Pancreas (tissue), 10 donors: ENCODE measurements around the gene CKS2. TPM values are rescaled to one million over a fixed set of nuclear protein-coding genes. Genes with fewer than 3 reads are reported as not detected.

Experiments used
- ATAC-seq, 4 donors: fragments of 200-7000 bp; cut with Tn5 transposase; one replicate each; pipeline versions ENCODE4 v1.8.0 to v1.9.1; 2020; ENCODE audit warnings: mild to moderate bottlenecking in 4 of 4, moderate library complexity in 4 of 4
- DNase-seq, 6 donors: peaks; one replicate each; pipeline ENCODE4 v3.0.0-alpha.2; 2020
- FAIRE-seq: peaks from 2 replicates; lab custom pipeline; 2012; peaks lifted over from hg19 to GRCh38; lab: Jason Lieb, UNC
- H3K27ac ChIP-seq, 4 donors: fragments of 200-600 bp; sonication (generic); 1 replicate in 3 of 4; 2 replicates in 1 of 4; pipeline versions ENCODE4 v1.5.0 to v1.8.0; 2020
- H3K27me3 ChIP-seq, 4 donors: fragments of 200-600 bp; one replicate each; pipeline ENCODE4 v1.8.0; 2021
- H3K36me3 ChIP-seq, 3 donors: fragments of 200-600 bp; sonication (generic) in 1 of 3; one replicate each; pipeline versions ENCODE4 v1.5.0 to v1.8.0; 2020 to 2021
- H3K4me1 ChIP-seq, 3 donors: fragments of 200-600 bp; one replicate each; pipeline ENCODE4 v1.8.0; 2021
- H3K4me3 ChIP-seq, 4 donors: fragments of 200-600 bp; sonication (generic) in 2 of 4; one replicate each; pipeline versions ENCODE4 v1.5.0 to v1.8.0; 2020 to 2021
- H3K9me3 ChIP-seq, 4 donors: fragments of 200-600 bp; one replicate each; pipeline ENCODE4 v1.8.0; 2021
- WGBS, 2 donors: extraction: QIAGEN DNeasy Blood & Tissue Kit; methylation state at CpG; one replicate each; pipeline ENCODE4 v1.1.7; 2013; 5-methylcytosine and 5-hydroxymethylcytosine counted together
- intact Hi-C, 3 donors: fragments of 100-400 bp; cut with DNase I; formaldehyde crosslinking; loops; one replicate each; pipeline versions ENCODE4 v1.11.1 to v1.14.2; 2022
- polyA plus RNA-seq, 2 donors: library from polyadenylated mRNA; stranded (reverse); fragments of 200-250 nt; gene quantifications; one replicate each; pipeline ENCODE4 v1.2.3, GENCODE V29; 2013
- total RNA-seq, 6 donors: library from RNA; stranded (reverse); fragmentation: NEBNext Ultra II Directional in 4 of 6; extraction: Animal tissue kit (Norgen Biotek cat#: 25700) in 4 of 6; gene quantifications; one replicate each; pipeline versions ENCODE4 v1.2.1 to v1.2.4, GENCODE V29; 2021 to 2023
- TF ChIP-seq, protein P1 (sequence below), 4 donors: fragments of 200-600 bp; sonication (generic) in 3 of 4; IDR thresholded peaks; one replicate each; pipeline versions ENCODE4 v1.5.0 to v1.8.0; 2021; ENCODE audit warnings: antibody characterized with exemption in 4 of 4
- donor health status: healthy with polysubstance abuse.
- donor health status: DM: no; HTN: no; CAD: no; lungs with moderate emphysema.
- donor health status: DM: no; HTN: no; CAD: no.
- donor health status: control.
- donor health status: control.
- donor health status: Bipolar disorder and iron deficiency.
- donor health status: DM: yes; HTN: yes; CAD: no.
- donor health status: DM: no; HTN: no; CAD: no.
- donor health status: DM: no; HTN: no; CAD: no.
- donor health status: DM: yes; HTN: yes; CAD: no.

Gene CKS2
- total and polyA plus RNA-seq, 8 donors = 0.83 to 4.1 (median 3.0) TPM

- H3K4me3 ChIP-seq = no peak overlapping the region
- H3K36me3 ChIP-seq = no peaks in the 10 kb centered on the region
- no peak for ATAC-seq
- H3K4me1 ChIP-seq = no peaks in the 10 kb centered on the region
- FAIRE-seq = no peak
- 83 to 91% methylated on average over 7 of the region's 7 CpGs for WGBS, 2 donors
- no peak overlapping the region for H3K27ac ChIP-seq
- no peaks in the 10 kb centered on the region for H3K27me3 ChIP-seq
- intact Hi-C loops = no loop called here
- no peaks in the 10 kb centered on the region for H3K9me3 ChIP-seq
- no peak for DNase-seq
- TF ChIP-seq, protein P1, sequence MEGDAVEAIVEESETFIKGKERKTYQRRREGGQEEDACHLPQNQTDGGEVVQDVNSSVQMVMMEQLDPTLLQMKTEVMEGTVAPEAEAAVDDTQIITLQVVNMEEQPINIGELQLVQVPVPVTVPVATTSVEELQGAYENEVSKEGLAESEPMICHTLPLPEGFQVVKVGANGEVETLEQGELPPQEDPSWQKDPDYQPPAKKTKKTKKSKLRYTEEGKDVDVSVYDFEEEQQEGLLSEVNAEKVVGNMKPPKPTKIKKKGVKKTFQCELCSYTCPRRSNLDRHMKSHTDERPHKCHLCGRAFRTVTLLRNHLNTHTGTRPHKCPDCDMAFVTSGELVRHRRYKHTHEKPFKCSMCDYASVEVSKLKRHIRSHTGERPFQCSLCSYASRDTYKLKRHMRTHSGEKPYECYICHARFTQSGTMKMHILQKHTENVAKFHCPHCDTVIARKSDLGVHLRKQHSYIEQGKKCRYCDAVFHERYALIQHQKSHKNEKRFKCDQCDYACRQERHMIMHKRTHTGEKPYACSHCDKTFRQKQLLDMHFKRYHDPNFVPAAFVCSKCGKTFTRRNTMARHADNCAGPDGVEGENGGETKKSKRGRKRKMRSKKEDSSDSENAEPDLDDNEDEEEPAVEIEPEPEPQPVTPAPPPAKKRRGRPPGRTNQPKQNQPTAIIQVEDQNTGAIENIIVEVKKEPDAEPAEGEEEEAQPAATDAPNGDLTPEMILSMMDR (IDR thresholded peaks at IDR 0.05) = no peak
Measured at GRCh38 chr9:89304020-89304833, 6.8 kb upstream of the CKS2 start.

- Histone ChIP-seq H3K27ac (no peak overlapping the region), H3K4me3 (no peak overlapping the region), H3K27me3 (no peaks in the 10 kb centered on the region), H3K9me3 (no peaks in the 10 kb centered on the region), H3K36me3 (no peaks in the 10 kb centered on the region), H3K4me1 (peaks cover 0 to 5% (median 3%) of the 10 kb centered on the region in 3 donors)
- DNase-seq (no peak), ATAC-seq (no peak), FAIRE-seq (no peak)
- 90 to 96% methylated on average over 2 of the region's 2 CpGs for WGBS, 2 donors
- intact Hi-C loops = no loop called here
- TF ChIP-seq, protein P1 (IDR thresholded peaks at IDR 0.05) = no peak
Measured at GRCh38 chr9:89304834-89305188, 6.2 kb upstream of the CKS2 start.

DNA sequence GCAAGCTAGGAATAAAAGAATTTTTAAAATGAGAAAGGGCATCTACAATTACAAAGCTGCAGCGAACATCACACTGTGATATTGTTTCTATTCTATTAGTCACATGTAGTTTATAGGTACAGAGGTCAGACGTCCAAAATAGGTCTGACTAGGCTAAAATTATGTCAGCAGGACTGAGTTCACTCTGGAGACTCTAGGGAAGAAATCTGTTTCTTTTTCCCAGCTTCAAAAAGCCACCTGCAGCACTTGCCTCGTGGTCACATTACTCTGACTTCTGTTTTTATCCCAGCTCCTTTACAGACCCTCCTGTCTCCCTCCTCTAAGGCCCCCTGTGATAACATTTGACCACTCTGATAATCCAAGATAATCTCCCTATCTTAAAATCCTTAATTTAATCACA is 5.1 kb upstream of the CKS2 start:
- Histone ChIP-seq H3K27ac (no peak overlapping the region), H3K4me3 (no peak overlapping the region), H3K27me3 (no peaks in the 10 kb centered on the region), H3K36me3 (no peaks in the 10 kb centered on the region), H3K9me3 (no peaks in the 10 kb centered on the region), H3K4me1 (peaks cover 0 to 6% (median 5%) of the 10 kb centered on the region in 3 donors)
- WGBS, 2 donors = 65% methylated on average over 3 of the region's 3 CpGs
- DNase-seq = no peak
- intact Hi-C loops = no loop called here
- FAIRE-seq = no peak
- TF ChIP-seq, protein P1 (IDR thresholded peaks at IDR 0.05) = no peak
- ATAC-seq = no peak

- 88 to 93% methylated on average over 6 of the region's 6 CpGs for WGBS, 2 donors
- Histone ChIP-seq H3K27ac (no peak overlapping the region), H3K9me3 (no peaks in the 10 kb centered on the region), H3K4me1 (peaks cover 0 to 17% (median 5%) of the 10 kb centered on the region in 3 donors), H3K36me3 (no peaks in the 10 kb centered on the region), H3K4me3 (no peak overlapping the region), H3K27me3 (peaks cover 0 to 4% (median 0%) of the 10 kb centered on the region in 4 donors)
- DNase-seq = no peak
- TF ChIP-seq, protein P1 (IDR thresholded peaks at IDR 0.05) = no peak
- intact Hi-C loops = no loop called here
- ATAC-seq = no peak
- no peak for FAIRE-seq
Measured at GRCh38 chr9:89309166-89309565, 1.8 kb upstream of the CKS2 start.
